Measurements from ENCODE around the gene RPL7A.

GRCh38 chr9:133341369-133342068 is 6.5 kb upstream of the RPL7A start:
- TF ChIP-seq CTCF (conservative IDR thresholded peaks at IDR 0.05; ENCODE audit: low read length) (no peak), EZH2phosphoT487 (IDR thresholded peaks at IDR 0.05; ENCODE audit: borderline replicate concordance, low read depth, low read length) (no peak)

All from OCI-LY7 (cell line).